HG03196 (cell line): ENCODE results near the gene CLP1.

Source experiments
- ATAC-seq: cut with Tn5 transposase; IDR thresholded peaks from one replicate; pipeline ENCODE4 v1.9.1; 2021; ENCODE audit not compliant: unreplicated experiment

Gene CLP1

DNA sequence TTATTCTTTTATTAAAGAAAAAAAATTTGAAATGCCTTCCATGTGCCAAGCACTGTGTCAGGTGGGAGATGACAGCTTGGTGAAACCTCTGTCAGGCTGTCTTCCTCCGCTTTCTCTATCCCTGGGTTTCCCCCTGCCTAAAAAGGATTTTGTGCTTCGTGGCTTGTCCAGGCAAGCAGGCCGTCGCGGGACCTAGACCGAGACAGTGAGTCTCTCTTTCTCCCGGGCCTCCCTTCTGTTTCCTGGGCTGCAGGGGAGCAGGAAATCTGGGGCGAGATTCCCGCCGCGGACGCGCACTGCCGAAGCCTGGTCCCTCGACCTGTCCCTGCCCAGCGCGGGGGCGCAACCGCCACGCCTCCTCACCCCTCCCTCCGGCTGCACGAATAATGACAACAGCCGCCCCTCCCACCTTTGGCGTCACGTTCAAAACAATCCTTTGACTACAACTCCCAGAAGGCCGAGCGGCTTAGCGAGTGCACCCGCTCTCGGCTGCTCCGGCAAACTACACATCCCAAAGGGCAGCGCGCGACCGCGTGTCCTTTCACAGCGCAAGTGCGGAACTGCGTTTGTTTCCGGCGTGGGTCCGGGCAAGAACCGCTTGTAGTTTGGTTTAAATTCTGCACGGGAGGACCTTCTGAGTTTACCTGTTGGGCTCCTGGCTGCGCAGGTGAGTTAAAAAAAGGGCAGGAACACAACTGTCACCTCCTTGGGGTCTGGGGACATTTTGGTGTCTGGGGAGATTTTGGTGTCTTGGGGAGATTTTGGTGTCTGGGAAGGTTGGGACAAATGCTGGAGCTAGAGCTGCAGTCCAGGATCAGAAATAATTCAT, at the start of gene CLP1:
TSS of gene CLP1 (plus strand) at position 569 of the 829 bp plus-strand sequence. CDS start 1,715 bp downstream, outside the sequence.
- ATAC-seq = peak; percentile 98

DNA sequence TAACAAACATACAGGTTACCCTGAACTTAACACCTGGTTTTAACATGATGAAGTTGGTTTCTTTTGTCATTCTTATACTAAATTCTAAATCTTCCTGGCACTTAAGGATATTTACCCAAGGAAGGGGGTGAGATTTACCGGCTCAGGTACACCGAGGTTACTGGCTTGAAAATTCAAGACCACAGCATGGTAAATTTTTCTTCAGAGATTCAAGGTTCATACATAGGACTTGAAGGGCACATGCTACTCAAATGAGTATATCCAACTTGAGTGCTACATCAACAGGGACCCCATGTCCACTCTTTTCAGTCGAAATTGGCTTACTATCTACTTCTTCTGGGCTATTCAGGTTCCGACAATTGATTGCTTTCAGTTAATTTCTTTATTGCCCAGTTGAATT, 47.4 kb upstream of the CLP1 start:
- ATAC-seq = no peak

DNA sequence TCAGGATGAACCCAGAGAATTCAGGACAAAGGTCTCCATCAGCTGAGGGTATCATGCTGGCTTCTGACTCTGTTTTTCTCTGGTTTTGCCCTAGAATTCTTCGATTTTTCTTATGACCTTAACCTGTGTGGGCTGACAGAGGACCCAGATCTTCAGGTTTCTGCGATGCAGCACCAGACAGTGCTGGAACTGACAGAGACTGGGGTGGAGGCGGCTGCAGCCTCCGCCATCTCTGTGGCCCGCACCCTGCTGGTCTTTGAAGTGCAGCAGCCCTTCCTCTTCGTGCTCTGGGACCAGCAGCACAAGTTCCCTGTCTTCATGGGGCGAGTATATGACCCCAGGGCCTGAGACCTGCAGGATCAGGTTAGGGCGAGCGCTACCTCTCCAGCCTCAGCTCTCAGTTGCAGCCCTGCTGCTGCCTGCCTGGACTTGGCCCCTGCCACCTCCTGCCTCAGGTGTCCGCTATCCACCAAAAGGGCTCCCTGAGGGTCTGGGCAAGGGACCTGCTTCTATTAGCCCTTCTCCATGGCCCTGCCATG, 43.3 kb upstream of the CLP1 start:
- ATAC-seq = no peak

DNA sequence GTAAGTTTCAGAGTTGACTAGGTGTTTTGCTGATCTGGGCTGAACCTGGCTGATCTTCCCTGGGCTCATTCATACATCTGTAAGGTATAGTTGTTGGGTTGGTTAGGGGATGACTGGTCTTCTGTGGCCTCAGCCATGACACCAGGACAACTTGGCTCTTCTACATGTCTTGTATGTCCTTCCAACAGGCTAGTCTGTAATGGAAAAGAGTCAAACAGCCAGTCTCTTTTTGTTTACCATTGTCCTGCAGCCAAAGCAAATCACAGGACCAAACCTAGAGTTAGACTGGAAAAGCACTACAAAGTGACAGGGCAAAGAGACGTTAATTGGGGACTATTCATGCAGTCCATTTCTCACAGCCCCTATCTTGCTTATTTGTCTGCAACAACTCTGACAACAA, 42.3 kb upstream of the CLP1 start:
- no peak for ATAC-seq

DNA sequence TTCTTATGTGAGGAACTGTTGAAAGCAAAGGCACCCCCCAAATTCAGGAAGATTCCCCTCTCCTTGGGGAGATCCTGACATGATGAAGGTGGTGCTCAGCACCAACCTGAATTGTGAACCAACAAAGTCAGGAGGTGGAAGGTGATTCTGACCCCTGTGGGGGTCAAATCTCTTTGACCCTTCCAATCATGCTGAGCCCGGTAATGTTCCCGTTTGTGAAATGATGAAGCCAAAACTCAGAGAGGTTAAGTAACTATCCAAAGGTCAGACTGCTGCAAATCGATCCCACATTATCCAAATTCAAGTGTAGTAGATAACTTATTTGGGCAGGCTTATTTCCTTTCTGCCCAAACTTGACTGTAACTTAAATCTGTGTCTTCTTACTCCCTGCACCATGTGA, 41.0 kb upstream of the CLP1 start:
- no peak for ATAC-seq

DNA sequence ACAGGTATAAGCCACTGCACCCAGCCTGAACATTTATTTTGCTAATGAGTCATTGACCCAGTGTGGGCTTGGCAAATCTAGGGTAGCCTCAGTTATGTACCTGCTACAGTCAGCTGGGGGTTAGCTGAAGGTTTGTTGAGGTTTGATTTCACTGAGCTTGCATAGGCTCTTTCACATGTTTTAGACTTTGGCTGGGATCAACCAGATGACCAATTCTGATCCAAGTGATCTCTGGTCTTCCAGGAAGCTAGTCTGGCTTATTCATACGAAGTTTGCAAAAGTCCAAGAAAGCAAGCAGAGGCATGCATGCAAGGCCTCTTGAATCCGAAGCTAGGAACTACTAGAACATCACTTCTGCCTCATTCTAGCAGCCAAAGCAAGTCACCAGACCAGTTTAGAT, 39.1 kb upstream of the CLP1 start:
- ATAC-seq = no peak

DNA sequence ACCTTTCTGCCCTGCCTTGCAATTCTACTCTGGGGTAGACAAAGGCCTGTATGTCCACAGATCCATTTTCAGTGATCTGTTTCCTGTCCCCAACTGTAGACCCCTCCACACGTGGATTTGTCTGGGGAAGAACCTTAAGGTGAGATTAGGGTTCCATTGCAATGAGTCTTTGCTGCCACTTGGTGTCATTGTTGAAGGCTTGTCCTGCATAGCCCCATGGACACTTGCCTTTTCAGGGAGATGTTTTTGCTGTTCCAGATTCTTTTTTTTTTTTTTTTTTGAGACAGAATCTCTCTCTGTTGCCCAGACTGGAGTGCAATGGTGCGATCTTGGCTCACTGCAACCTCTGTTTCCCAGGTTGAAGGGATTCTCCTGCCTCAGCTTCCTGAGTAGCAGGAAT, 38.2 kb upstream of the CLP1 start:
- ATAC-seq = no peak

DNA sequence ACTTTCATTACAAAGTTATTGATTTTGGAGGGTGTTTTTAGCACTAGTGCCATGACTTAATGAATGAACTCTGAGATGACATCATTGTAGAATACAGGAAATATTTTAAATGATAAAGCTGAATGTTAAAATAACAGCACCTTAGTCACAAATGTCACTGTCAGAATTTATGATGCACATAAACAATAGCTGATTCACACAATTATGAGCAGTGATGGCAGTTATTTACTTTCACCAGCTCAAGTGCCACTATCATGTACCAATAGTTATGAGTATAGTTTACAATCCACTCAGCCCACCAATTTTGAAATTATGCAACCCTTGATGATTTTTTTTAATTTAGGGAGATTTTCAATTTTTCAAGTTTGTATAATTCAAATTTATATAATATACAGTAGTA, 37.1 kb upstream of the CLP1 start:
- no peak for ATAC-seq

DNA sequence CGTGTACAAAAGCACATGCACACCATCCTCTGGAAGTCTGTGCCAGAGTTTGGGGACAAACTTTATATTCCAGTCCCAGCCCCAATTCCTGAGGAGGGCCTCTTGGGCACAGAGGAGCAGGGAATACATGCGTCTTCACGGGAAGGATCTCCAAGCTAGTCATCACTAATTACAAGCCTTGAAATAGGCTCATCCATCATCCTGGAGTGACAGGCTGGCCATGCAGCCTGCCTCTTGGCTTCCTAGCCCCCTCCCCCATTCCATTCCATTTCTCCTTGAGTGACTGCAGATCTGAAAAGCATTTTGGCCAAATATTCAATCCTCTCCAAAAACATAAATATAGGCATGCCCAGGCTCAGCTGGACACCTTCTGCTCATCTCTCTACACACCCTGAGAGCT, 35.3 kb upstream of the CLP1 start:
- ATAC-seq = no peak

DNA sequence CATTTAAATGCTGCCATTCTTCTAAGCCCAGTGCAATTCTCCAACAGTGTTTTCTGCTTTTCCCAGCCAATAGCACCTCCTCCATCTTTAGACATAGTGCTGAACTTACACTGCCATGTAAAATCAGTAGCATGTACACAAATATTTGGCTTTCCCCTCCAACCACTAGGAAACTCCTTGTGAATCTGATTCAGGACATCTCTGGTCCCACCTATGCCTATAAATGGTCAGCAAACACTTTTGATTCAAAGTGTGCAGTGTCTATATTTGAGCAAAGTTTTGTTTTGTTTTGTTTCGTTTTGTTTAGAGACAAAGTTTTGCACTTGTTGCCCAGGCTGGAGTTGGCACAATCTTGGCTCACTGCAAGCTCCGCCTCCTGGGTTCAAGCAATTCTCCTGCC, 32.7 kb upstream of the CLP1 start:
- ATAC-seq = no peak

DNA sequence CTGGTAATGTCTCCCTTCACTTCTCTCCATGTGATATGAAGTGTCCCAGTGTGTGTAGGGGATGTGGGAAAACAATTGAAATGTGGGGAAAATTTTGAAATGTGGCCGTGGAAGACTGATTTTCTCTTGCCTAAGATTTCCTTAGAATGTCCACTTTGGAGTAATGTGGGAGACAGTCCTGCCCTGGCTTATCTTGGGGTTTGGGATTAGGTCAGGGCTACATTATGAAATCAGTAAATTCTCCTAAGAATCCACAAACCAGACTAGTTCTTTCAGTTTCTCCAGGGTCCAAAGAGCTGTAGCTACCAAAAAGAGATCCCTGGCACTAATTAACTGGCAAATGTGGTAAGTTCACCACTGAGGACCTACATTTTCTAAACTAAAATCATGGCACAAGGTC, 30.7 kb upstream of the CLP1 start:
- ATAC-seq = no peak

DNA sequence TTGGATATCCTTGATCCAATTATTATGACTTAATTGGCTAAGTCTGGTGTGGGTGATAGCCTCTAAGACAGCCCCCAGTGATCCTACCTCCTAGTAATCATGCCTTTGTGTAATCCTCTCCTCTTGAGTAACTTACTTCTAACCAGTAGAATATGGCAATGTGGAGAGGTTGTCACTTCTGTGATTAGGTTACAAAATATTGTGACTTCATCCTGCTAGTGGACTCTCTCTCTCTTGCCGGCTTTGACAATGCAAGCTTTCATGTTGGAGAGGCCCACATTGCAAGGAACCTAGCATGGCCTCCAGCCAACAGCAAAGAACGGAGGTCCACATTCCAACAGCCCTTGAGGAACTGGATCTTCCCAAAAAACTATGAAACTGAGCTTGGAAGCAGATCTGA, 27.4 kb upstream of the CLP1 start:
- no peak for ATAC-seq

DNA sequence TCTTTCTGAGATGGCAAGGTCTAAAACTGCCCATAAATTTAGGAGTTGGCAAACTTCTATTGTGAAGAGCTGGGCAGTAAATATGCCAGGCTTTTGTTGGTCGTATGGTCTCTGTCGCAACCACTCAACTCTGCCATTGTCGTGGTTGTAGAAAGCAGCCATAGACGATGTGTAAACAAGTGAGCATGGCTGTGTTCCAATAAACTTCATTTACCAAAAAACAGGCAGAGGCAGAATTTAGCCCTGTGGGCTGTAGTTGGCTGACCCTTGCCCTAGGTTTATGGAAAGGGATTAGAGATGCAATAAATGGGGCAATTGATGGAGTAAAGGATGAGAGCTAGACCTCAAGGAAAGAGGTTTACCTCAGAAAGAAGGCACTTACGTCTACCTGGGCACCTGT, 25.4 kb upstream of the CLP1 start:
- ATAC-seq = no peak

DNA sequence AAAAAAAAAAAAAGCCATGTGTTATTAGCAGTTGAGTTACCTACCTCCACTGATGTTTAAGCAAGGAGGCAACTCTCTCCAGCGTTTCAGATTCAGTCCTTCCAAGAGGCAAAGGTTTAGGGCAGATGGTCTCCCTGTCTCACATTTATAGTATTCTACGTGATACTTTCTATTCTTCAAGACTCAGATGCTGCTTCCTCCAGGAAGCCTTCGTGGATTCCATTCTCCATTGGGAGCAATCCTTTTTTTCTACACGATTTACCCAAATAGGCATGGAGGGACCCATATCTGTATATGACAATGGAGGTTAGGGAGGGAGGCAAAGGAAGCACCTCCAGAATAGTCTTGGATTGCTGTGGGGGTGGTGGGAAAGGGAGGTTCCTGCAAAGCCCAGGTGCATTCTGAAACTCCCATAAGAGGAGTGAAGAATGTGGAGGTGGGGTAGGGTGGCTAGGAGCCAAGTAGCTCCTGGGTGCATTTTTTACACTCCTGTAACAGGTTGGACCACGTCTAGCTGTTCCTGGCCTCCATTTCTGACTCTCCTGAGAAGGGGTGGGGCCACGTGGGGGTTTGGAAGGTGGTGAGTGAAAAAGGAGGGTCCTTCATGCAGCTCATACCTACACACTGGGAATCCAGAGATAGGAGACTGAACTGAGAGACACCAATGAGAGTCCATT, 24.0 kb upstream of the CLP1 start:
- ATAC-seq = no peak

DNA sequence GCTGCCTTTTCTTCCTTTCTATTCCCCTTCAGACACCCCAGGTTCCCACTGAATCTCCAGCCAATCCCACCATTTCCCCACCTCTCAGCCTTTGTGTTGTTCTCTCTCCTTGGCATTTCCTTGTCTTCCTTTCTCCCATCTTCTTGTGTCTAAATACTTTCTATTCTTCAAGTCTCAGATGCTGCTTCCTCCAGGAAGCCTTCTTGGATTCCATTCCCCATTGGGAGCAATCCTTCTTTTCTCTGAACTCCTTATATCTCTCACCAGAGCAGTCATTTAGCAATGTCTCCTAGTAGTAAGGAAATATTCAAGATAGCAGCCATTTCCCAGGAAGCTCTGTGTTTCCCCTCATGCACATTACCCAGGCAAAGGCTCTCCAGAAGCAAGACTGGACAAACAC, 23.3 kb upstream of the CLP1 start:
- no peak for ATAC-seq

DNA sequence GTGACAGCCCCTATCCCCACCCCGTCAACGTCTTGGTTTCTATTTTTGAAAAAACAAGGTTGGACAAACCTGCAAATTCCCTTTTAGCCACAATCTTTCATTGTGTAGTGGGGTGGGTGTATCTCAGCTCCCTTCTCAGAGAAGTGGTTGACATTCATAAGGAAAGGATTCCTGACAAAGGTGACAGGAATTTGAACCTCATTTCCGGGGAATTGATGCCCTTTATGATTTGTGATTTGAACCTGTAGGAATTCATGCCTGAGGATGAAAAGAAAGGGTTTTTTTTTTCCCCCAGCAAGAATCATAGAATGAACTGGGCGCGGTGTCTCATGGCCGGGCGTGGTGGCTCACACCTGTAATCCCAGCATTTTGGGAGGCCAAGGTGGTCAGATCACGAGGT, 22.3 kb upstream of the CLP1 start:
- no peak for ATAC-seq

DNA sequence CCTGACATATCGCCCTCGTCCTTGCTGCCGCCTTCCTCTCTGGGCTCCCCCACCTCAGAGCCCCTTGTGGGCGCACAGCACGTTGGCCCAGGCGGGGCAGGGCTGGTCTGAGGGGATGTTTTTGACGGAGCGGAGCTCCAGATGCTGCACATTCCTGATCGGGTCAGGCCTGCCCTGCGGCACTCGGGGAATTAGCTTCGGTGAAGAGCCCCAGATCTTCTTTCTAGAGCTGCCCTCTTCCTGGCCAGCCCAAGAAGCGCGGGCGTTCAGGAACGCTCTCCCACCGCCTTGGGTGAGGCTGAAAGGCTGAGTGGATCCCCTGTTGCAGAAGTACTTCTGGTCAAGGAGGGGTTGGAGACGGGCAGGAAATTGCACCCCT, 19.9 kb upstream of the CLP1 start:
- ATAC-seq = no peak

DNA sequence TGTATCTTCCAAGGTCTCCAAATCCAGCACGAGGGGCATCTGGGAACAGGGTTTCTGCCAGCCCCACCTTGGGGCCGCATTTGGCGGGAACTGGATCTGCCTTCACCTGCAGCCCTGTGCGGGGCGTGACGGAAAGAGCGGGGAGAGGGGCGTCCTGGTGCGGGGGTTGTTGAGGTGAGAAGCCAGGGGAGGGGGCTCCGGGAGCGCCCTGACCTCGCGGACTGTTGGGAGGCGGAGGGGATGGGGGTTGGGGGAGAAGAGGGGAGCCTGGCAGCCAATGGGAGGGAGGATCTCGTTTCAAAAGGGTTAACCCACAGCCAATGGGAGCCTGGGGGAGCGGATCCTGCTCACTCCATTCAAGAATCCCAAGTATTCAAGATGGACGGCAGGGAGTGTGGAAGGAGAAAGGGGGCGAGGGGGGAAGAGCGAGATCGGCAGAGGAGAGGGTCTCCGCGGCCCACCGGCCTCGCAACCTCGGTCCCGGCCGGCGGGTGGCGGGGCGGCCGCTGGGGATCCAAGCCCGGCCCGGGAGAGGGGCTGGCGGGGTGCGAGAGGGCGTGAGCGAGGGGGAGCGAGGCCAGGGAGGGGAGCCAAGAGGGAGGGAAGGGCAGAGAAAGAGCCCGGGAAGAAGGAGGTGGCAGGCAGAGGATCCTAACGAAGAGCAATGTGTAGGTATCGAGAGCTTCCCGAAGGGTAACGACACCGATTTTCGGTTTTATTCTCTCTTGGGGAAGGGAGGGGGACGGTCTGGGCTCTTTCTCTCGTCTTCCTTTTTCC, 19.4 kb upstream of the CLP1 start:
- no peak for ATAC-seq

DNA sequence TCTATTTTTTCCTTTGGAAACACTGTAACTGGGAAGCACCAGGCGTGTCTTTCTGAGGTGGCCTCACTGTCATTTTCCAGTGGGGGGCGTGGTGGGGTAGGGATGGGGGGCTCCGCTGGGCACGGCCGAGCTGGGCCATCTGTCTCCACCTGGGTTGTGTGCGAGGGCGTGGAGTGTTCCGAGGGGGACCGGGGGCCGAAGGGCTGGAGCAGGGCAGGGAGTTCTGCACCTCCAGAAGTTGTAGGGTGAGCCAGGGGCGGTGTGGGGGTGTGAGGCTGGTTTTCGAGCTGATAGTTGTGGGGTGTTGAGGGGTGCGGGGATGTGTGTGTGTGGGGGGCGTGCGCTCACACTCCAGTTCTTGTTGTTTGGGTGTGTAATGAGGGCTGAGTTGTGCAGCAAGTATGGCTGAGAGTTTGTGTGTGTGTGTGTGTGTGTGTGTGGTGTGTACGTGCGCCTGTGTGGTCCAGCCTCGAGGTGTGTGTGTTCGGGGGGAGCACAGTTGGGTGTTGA, 18.7 kb upstream of the CLP1 start:
- ATAC-seq = no peak

DNA sequence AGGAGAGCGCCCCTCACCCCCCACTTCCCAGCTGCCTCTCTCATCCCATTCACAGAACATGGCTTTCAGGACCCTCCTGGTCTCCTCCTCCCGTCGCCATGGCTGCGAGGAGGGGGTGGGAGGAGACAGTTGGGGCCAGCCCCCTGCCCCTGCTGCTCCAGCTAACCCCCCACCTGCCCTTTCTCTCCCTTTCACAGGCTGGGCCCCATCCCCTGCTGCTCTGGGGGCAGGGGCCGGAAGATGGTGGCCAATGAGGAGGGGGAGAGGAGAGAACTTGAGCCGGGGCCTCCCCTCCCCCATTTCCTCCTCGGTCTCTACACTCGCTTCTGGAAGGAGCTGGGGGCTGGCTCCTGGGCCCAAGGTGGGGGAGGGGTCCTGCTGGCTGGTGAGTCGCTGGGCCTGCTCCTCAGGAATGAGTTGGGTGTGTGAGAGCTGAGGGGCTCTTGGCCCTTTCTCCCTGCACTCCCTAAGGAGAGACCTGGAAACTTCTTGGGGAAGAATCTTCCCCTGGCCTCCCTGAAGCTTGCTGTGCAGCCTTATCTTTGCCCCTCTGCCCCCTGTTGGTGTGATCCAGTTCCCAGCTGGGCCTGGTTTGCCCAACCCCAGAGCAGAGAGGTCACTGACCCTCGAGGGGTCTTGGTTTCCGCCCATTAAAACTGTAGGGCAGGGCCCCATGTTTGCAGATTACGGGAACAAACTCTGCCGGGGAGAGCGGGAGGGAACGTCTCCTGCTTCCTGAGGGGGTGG, 18.1 kb upstream of the CLP1 start:
- ATAC-seq = no peak
